ENCODE data around the gene MAN1B1. TPM values are rescaled to one million over a fixed set of nuclear protein-coding genes. Genes with fewer than 3 reads are reported as not detected.
A peak's percentile ranks its signal among the peaks of the same experiment; 100 is the strongest.
"Not testable (repeated sequence)": the region's sequence is repeated elsewhere in the genome, so short reads cannot be mapped to it uniquely, and the experiment has no call there.

Gene MAN1B1
- total RNA-seq, 1 donor: 30.3 TPM

GRCh38 chr9:137058521-137059234 is 28.1 kb upstream of the MAN1B1 start:
- H3K9me3 ChIP-seq (ENCODE audit: low read depth, low read length): no peaks in the 10 kb centered on the region
- H3K4me3 ChIP-seq (ENCODE audit: low read length): no peak overlapping the region
- no peaks in the 10 kb centered on the region for H3K27me3 ChIP-seq (ENCODE audit: insufficient read depth, low read length)
- peaks cover 5% of the 10 kb centered on the region for H3K4me1 ChIP-seq (ENCODE audit: insufficient read depth, low read length)

- Histone ChIP-seq H3K9me3 (ENCODE audit: low read depth, low read length) (no peaks in the 10 kb centered on the region), H3K27me3 (ENCODE audit: insufficient read depth, low read length) (no peaks in the 10 kb centered on the region), H3K4me1 (ENCODE audit: insufficient read depth, low read length) (peaks cover 6% of the 10 kb centered on the region), H3K4me3 (ENCODE audit: low read length) (no peak overlapping the region)
Observed at GRCh38 chr9:137062384-137062783, 24.4 kb upstream of the MAN1B1 start.

GRCh38 chr9:137062798-137063197 is 24.0 kb upstream of the MAN1B1 start:
- H3K27me3 ChIP-seq (ENCODE audit: insufficient read depth, low read length); H3K9me3 ChIP-seq (ENCODE audit: low read depth, low read length); H3K4me3 ChIP-seq (ENCODE audit: low read length): not testable (repeated sequence)
- peaks cover 10% of the 10 kb centered on the region for H3K4me1 ChIP-seq (ENCODE audit: insufficient read depth, low read length)

- H3K27me3 ChIP-seq (ENCODE audit: insufficient read depth, low read length): no peaks in the 10 kb centered on the region
- H3K9me3 ChIP-seq (ENCODE audit: low read depth, low read length): no peaks in the 10 kb centered on the region
- H3K4me1 ChIP-seq (ENCODE audit: insufficient read depth, low read length): peaks cover 16% of the 10 kb centered on the region
- H3K4me3 ChIP-seq (ENCODE audit: low read length): no peak overlapping the region
Observed at GRCh38 chr9:137063311-137064026, 23.3 kb upstream of the MAN1B1 start.

- H3K27me3 ChIP-seq (ENCODE audit: insufficient read depth, low read length): no peaks in the 10 kb centered on the region
- H3K4me1 ChIP-seq (ENCODE audit: insufficient read depth, low read length): peaks cover 21% of the 10 kb centered on the region
- no peak overlapping the region for H3K4me3 ChIP-seq (ENCODE audit: low read length)
- H3K9me3 ChIP-seq (ENCODE audit: low read depth, low read length): no peaks in the 10 kb centered on the region
Observed at GRCh38 chr9:137064027-137064879, 22.5 kb upstream of the MAN1B1 start.

GRCh38 chr9:137064880-137065164 is 22.0 kb upstream of the MAN1B1 start:
- H3K9me3 ChIP-seq (ENCODE audit: low read depth, low read length): no peaks in the 10 kb centered on the region
- H3K27me3 ChIP-seq (ENCODE audit: insufficient read depth, low read length): no peaks in the 10 kb centered on the region
- no peak overlapping the region for H3K4me3 ChIP-seq (ENCODE audit: low read length)
- H3K4me1 ChIP-seq (ENCODE audit: insufficient read depth, low read length): peaks cover 26% of the 10 kb centered on the region

- Histone ChIP-seq H3K4me3 (ENCODE audit: low read length) (no peak overlapping the region), H3K9me3 (ENCODE audit: low read depth, low read length) (no peaks in the 10 kb centered on the region), H3K27me3 (ENCODE audit: insufficient read depth, low read length) (no peaks in the 10 kb centered on the region), H3K4me1 (ENCODE audit: insufficient read depth, low read length) (peaks cover 30% of the 10 kb centered on the region)
Observed at GRCh38 chr9:137065336-137065967, 21.3 kb upstream of the MAN1B1 start.

GRCh38 chr9:137066096-137066861 is 20.5 kb upstream of the MAN1B1 start:
- Histone ChIP-seq H3K9me3 (ENCODE audit: low read depth, low read length) (no peaks in the 10 kb centered on the region), H3K4me3 (ENCODE audit: low read length) (no peak overlapping the region), H3K4me1 (ENCODE audit: insufficient read depth, low read length) (peaks cover 38% of the 10 kb centered on the region), H3K27me3 (ENCODE audit: insufficient read depth, low read length) (no peaks in the 10 kb centered on the region)

GRCh38 chr9:137067860-137068538 is 18.8 kb upstream of the MAN1B1 start:
- H3K4me3 ChIP-seq (ENCODE audit: low read length): no peak overlapping the region
- peaks cover 56% of the 10 kb centered on the region for H3K4me1 ChIP-seq (ENCODE audit: insufficient read depth, low read length)
- no peaks in the 10 kb centered on the region for H3K27me3 ChIP-seq (ENCODE audit: insufficient read depth, low read length)
- no peaks in the 10 kb centered on the region for H3K9me3 ChIP-seq (ENCODE audit: low read depth, low read length)

GRCh38 chr9:137068539-137069507 is 18.0 kb upstream of the MAN1B1 start:
- no peaks in the 10 kb centered on the region for H3K27me3 ChIP-seq (ENCODE audit: insufficient read depth, low read length)
- no peak overlapping the region for H3K4me3 ChIP-seq (ENCODE audit: low read length)
- no peaks in the 10 kb centered on the region for H3K9me3 ChIP-seq (ENCODE audit: low read depth, low read length)
- H3K4me1 ChIP-seq (ENCODE audit: insufficient read depth, low read length): peaks cover 64% of the 10 kb centered on the region

- Histone ChIP-seq H3K4me1 (ENCODE audit: insufficient read depth, low read length) (peaks cover 72% of the 10 kb centered on the region), H3K9me3 (ENCODE audit: low read depth, low read length) (no peaks in the 10 kb centered on the region), H3K27me3 (ENCODE audit: insufficient read depth, low read length) (no peaks in the 10 kb centered on the region), H3K4me3 (ENCODE audit: low read length) (no peak overlapping the region)
Observed at GRCh38 chr9:137069508-137070091, 17.2 kb upstream of the MAN1B1 start.

GRCh38 chr9:137070201-137070905 is 16.4 kb upstream of the MAN1B1 start, which contains the start of gene SAPCD2:
Gene SAPCD2, minus strand, starts transcription at chr9:137070557. Its CDS starts 97 bp downstream, at chr9:137070460.
- peak within 1 kb of the TSS; percentile 36 for H3K4me3 ChIP-seq (ENCODE audit: low read length)
- no peaks in the 10 kb centered on the region for H3K27me3 ChIP-seq (ENCODE audit: insufficient read depth, low read length)
- H3K4me1 ChIP-seq (ENCODE audit: insufficient read depth, low read length): peaks cover 79% of the 10 kb centered on the region
- H3K9me3 ChIP-seq (ENCODE audit: low read depth, low read length): no peaks in the 10 kb centered on the region

Data from mononuclear cell (primary cell).